Activated CD4-positive, alpha-beta T cell treated with anti-CD3 and anti-CD28 coated beads, Interleukin-2, amount 50 U/mL, for 1 hour (primary cell): ENCODE measurements around the gene TSPO.

Source experiments
- DNase-seq: peaks from one replicate; pipeline ENCODE4 v3.0.0-alpha.2; 2020

Gene TSPO

DNA sequence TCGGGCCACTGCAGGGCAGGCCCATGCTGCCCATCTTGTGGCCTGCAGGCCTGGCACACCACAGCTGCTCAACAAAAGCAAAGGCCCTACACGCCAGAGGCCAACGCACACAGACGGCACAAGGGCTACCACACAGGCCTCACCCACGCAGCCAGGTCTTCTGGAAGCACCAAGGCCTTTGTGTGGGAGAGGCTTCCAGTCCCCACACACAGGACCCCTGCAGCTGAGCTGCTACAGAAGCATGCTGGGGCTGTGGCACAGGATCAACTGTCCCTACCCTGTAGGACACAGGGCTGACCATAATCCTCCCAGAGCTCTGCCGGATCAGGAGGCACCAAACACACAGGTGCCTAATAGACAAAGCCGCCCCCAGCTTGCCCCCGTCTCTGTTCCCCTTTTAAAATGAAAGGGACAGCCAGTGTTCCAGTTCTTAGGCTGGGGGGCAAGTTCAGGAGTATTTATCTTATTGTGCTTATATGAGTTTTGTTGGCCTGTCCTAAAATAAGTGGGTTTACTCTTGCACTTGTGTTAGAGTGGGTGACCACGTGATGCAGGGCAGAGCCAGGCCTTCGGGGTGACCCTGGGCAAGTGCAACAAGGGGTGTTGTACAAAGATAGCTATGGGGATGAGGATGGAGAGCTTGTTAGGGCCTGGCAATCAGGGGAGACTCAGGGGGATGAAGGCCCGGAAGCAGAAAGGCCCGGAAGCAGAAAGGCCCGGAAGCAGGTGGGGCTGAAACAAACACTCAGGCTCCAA lies 30.1 kb downstream of the TSPO start:
- DNase-seq: no peak

DNA sequence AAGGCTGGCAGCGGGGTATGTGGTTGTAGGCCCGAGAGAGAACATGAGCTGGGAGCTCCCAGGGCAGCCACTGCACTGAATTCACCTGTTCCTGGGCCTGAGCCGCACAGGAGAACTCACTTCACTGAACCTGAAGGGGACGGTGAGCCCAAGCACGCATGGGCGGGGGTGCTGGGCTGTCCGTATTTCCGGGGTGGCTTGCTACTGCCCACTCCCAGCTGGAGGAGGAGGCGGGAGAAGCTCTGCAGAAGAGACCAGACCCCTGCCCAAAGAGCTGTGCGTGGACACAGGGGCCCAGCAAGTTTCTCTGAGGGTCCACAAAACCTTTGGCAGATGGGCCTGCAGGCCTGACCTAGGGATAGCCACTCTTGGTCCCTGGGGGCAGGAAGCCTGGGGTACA lies 30.8 kb downstream of the TSPO start:
- no peak for DNase-seq

DNA sequence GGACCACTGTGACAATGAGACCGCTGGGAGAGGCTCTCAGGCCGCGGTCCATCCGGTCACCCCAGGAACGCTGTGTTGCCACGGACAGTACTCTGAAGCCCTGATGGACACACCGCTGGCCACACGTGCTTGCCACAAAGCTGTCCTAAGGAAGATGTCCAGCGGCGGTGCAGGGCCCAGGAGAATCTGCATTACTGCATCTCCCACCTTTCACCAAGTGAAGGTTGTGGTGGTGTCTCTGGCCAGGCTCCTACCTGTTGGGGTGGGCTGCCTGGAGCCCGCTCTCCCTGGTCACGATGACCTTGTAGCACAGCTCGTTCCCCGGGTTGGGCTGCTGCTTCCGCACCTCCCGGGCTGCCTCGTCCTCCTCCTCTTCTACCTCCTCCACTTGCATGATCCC lies 31.4 kb downstream of the TSPO start:
- DNase-seq: no peak

DNA sequence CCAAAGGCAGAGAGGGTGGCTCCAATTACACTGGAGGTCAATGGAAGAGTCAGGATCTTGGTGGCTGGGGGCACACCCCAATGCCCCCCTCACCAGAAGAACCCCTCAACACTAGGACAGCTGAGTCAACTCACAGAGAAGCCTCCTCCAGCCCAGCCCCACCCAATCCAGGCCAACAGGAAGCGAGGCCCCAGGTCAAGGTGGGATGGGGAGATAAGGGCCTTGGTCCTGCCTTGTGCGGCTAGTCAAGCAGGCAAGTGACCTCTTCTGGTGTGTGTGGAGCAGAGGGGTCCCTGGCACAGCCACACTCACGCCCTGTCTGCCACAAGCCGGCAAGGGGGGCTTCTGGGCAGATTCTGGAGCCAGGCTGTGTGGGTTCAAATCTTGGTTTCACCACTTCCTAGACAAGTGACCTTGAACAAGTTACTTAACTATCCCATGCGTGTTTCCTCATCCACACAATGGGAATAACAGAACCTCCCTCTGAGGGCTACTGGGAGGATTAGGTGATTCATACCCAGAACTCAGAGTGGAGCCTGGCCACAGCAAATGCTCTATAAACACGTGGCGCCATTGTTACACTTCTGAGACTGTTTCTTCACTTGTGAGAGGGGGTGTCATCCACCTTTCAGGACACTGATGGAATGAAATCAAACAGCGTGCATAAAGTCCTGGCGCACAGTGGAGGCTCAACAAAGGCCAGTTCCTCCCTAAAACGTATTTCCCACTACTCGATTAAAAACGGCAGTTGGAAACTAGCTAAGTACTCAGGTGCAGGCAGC lies 32.3 kb downstream of the TSPO start:
- DNase-seq: no peak

DNA sequence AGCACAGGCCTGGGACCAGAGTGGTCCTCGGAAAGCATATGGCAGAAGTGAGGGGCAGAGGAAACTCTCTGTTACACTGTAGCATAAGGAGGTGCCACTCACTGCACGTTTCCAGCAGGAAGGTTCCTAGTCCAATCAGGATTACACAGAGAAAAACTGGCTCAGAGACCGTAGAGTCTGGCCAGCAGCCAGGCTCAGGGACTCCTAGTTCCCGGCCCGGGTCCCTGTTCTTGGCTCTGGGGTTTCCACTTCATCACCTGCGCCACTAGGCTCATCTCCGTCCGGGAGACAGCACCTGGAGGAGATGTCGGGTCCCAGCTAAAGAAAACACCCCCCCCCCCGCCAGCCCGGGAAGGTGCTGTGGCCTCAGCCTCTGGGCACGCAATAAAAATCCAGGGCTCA lies 34.5 kb downstream of the TSPO start:
- DNase-seq: no peak

DNA sequence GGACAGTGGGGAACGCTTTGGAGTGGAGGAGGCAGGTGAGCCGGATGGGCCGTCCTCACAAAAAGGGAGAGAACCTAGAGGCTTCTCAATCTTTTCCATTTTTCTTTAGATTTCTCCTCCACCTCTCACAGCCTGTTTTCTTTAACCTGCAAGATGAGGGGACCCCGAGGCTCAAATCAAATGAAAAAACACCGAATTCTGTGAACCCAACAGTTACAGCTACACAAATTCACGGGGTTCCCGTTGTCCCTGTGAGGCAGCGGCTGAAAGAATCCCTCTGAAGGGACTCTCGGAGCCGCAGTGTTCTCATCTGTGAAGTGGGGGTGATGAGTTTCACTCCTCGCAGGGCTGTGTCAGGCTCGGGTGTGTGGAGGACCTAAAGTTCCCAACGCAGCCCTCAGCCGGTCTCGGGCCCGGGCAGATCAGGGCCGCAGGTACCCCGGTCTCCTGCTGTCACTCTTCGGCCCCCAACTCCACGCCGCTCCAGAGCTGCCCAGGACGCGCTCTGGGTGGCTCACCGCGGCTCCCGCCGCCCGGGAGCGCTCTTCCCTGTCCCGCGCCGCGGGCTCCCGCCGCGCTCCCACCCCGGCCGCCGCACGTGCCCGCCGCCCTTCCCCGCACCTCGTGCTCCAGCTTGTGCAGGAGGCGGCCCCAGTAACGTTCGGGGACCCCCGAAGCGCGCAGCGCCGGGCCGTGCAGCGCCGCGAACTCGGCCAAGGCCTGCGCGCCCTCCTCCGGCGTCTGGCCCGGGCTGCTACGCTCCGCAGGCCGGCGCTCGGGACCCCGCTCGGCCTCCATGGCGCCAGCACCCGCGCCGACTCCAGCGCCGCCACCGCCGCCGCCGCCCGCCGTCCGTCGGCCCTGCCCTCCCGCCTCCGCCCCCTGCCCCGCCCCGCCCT lies 35.2 kb downstream of the TSPO start, which contains the start of gene TTLL12:
Gene TTLL12 (minus strand): TSS at position 863 of the 899 bp plus-strand sequence. CDS start 65 bp downstream, at position 798.
- peak; percentile 54 for DNase-seq

DNA sequence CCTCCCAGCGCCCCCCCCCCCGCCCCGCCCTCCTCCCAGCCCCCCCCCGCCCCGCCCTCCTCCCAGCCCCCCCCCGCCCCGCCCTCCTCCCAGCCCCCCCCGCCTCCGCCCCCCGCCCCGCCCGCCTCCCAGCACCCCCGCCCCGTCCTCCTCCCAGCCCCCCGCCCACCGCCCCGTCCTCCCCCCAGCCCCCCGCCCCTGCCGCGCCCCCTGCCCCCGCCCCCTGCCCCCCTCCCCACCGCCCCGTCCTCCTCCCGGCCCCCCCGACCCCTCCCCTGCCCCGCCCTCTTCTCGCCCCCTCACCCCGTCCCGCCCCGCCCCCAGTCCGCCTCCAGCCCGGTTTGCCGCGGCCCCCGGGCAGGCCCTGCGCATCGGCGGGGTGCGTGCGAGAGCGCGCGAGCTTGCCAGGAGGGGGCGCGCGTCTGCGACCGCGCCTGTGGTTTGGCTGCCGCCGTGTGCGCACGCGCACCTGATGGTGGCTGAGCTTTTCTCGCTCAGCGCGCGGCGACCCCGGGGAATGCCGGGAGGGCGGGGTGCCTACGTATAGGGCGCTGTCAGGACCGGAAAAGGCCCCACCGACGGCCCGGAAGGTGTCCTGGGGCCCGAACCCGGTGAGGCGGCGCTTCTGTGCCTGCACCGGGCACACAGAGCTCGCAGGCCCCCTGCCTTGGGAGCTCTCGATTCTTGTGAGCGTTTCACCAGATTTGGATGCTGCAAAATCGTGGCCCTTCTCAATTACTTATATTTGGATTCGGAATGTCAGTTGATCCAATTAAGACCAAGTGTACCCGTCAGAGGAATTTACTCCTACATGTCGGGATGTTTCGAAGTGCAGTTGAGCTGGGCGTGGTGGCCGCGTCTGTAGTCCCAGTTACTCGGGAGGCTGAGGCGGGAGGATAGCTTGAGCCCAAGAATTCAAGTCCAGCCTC lies 36.1 kb downstream of the TSPO start:
- DNase-seq: peak; percentile 95

DNA sequence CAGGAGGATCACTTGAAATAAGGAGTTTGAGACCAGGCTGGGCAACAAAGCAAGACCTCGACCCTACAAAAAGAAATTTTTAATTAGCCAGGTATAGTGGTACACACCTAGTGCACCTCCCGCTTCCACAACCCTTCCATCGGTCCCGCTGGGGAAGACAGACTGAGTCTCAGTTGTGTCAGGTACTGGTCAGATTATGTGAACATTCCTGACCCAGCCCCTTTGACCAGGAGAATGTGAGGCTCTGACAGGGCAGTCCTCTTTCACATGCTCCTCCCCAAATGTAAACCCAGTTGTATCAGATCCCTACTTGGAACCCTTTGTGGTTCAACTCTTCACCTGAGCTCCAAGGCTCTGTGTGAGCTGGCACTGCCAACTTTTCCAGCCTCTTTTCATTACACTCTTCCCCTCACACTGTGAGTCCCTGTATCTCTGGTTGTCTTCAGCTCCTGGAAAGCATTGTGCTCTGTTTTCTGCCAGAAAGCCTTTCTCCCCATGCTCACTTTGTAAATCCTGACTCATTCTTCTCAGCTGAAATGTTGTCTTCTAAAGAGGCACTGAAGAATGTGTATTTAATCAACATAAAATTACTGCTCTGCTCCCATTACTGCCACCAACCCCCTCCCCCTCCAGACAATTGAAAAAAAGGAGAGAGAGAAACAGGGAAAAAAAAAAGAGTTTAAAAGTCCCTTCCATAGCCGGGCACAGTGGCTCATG lies 37.6 kb downstream of the TSPO start:
- no peak for DNase-seq

DNA sequence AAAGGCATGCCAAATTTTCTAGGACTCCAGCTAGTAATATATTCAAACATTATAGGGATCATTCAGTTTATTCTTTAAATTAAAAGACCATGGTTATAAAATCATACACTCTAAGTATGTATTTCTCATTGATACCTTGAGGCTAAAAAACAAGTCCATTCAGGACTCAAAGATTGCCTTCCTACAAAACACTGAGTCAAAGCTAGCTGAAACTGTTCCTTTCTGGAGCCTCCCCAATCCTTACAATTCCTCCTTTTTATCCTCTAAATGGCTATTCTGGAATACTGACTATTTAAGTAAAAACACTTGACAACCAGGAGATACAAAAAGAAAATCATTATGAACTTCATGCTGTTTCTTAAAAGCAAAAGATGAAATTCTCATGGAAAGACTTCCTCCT lies 40.5 kb downstream of the TSPO start:
- no peak for DNase-seq

DNA sequence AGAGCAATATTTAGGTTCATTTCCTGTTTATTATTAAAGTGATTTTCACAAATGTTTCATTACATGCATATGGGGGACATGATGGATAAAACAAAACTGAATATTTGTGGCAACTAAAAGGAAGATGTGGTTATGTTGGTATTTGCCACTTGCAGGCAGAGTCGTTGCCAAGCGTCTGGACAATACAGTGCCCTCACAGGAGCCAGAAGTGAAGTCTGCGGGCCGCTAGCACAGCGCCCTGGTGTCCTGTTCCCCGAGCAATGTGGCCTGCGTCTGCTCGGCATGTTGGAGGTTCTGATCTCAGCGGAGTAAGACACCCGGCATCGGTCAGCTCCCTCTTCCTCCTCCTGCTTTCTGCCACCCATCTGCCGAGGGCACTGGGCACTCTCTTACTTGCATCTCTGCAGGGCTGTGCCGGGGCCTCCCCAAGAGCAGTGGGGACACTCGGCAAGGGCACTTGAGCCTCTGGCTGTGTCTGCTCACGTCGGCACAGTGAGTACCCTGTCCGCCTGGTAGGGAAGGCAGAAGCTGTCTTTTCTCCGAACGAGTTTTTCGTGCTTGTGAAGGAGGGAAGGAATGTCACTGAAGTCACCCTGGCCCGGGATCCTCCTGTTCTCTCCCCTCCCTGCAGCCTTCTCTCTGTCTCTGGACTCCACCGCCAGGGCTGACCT lies 46.0 kb downstream of the TSPO start:
- no peak for DNase-seq

DNA sequence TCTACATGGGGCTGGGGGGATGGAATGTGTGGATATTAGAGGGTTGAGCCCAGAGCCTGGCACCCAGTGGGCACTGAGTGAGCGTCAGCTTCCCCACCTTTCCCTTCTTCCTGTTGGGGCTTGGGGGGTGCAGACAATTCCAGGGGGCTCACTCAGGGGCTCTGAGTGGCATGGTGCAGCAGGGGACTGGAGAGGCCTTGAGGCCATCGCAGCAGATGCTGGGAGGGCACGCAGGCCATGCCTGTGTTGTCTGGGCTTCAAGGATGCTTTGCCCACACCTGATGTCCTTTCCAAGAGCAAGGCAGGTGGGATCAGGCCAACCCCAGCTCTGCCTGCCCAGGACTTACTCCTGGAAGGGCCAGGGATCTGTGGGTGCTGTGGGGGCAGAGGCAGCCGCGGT lies 46.8 kb downstream of the TSPO start:
- no peak for DNase-seq

DNA sequence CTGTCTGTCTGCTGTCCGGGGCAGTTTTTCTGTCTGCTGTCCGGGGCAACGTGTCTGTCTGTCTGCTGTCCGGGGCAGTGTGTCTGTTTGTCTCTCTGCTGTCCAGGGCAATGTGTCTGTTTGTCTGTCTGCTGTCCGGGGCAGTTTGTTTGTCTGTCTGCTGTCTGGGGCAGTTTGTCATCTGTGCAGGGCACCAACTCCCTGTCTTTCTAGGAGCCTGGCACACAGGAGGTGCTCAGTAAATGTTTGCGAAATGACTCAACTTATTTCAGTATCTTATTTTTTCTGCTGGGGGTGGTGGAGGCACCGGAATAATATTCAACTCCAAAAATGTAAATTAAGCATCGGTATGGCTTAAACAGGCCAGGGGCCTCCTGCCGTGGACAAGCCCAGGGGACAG lies 47.6 kb downstream of the TSPO start:
- DNase-seq: no peak

DNA sequence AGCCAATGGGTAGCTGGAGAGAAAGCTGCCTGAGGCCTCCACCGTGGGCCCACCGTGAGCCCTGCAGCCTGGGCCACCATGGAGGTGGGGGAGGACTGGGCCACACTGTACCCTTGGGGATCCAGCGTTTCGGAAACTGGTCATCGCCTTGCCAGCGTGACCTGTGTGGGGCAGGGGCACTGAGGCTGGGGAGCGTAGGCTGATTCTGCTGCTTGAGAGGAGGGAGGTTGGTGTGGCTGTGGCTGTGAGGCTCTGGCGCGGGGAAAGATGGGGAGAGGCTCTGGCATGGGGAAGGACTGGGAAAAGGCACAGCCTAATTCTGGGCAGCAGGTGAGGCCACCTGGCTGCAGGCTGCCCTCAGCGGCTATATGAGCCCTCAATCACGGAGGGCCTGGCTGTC lies 48.2 kb downstream of the TSPO start:
- DNase-seq: no peak

DNA sequence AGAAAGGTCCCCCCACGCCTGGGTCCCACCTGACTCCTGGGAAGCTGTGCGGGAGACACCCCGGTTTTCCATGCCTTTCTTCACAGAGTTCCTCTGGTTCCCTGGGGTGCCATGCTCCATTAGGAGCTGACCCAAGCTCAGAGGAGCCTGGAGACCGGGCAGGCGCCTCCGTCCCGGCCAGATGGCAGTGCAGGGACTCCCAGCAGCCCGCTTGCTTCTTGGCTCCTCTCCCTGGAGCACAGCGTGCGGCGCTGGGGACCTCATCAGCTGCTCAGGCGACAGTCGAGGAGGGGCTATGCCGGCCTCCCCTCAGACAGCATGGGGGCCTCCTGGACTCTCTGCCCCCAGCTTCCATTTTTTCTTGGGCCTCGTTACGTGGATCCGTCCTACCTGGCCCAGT lies 48.7 kb downstream of the TSPO start:
- no peak for DNase-seq

DNA sequence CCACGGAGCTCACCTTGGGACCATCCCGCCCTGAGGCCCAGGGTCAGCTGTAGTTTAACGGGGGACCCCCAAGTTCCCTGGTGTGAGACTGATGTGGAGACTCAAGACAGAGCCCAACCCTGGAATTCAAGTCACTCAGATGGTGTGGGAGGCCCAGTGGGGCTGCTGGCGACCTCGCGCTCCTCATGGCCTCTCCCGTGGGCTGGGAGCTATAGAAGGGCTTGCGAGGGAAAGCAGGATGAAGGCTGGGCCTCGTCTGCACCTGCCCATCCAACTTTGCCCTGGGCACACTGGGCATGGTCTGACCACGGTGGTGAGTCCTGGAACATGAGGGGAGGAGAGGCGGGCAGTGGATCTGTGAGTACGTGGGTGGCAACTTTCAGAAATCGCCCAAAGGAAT lies 49.2 kb downstream of the TSPO start:
- no peak for DNase-seq

DNA sequence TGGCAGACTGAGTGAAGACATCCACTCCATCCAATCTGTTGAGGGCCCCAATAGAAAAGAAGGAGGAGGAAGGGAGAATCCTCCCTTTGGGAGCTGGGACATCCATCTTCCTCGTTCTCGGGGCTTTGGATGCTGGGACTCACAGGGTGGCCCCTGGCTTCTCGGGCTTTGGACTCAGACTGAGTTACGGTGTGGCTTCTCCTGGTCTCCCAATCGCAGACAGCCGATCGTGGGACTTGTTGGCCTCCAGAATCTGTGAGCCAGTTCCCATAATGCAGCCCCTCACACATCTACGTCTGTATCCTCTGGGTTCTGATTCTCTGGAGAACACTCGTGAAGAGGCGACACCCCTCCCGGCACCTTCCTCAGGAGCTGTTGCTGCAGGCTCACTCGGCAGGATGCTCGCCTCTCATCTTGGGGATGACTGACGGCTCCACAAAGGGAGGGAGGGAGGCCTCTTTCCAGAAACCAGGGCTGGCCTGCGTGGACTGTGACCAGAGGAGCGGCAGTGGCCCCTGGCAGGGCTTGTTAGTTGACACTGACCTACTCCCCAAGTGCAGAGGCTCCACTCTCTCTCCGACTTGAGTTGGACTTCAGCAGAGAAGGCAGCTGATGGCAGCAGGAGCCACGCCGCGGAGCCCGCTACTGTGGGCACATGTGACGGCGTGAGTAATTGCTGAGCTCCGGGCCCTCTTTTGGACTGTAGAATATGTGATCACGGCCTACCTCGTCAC lies 50.3 kb downstream of the TSPO start:
- no peak for DNase-seq

DNA sequence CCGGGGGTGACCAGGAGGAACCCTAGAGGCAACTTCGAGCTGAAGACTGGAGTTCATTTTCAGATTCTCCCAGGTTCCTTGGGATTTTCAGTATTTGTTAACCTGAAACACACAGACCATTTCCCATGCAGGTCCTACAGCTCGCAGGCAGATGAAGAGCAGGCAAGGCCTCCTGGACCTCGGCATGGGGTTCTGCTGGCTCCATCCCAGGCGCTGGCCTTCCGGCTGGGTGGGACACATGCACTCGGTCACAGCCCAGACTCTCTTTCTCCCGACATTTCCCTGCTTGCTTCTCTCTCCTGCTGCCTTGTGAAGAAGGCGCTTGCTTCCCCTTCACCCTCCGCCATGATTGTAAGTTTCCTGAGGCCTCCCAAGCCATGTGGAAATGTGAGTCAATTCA lies 51.0 kb downstream of the TSPO start:
- no peak for DNase-seq

DNA sequence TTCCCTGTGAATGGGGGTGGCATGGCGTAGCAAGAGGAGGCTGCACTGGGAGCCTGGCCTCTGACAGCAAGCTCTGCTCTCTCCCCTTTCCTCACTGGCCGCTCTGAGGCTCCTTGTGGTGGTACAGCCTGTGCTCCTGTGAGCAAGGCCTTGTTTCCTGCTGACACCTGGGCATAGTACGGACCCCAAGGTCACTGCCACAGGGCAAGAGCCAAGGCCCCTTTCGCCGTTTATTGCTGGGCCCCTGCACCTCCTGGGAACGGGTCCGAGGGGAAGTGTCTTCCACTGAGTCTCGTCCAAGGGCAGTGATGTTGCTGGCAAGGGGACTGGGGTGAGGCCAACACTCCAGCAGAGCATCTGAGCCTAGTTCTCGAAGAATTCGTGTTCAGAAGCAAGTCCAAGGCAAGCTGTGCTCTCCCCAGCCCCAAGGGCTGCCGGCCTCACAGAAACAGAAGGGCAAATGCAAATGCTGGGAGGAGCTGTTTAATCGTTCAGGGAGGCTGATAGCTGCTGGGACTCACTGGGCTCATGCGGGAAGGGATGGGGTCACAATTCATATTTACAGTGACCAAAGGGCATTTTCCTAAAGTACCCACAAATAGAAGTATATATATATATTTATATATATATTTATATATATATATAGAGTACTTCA lies 51.5 kb downstream of the TSPO start:
- no peak for DNase-seq

DNA sequence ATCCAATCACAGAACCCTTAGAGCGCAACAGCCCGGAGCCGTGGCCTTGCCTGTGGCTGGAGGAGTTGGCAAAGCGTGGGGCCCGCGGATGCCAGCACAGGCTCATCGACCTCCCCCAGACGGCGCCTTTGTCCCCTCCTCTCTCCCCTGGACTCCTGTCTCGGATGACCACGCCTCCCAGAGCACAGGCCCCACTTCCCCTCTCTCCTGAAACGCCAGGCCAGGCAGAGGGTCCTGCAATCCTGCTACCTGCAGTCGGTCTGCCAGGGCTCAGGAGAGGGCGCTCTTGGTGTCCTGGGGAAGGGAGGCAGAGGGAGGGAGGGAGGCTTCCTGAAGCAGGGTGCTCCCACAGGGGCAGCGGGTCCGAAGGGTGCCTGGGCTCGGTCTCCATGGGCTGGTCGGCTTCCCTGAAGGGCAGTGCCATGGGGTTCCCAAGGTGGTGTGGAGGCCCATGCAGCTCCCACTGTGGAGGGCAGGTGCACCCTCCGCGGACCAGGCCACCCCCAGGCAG lies 52.2 kb downstream of the TSPO start:
- no peak for DNase-seq
